Measurements from ENCODE around the gene MIDN. TPM values are rescaled to one million over a fixed set of nuclear protein-coding genes. Genes with fewer than 3 reads are reported as not detected.

Gene MIDN
- total RNA-seq, 2 donors from 2014 or later = 80.1 to 124 TPM

GRCh38 chr19:1275260-1275975 is 27.0 kb downstream of the MIDN start, which contains the start of gene FAM174C:
Gene FAM174C, plus strand, starts transcription at chr19:1275530. Its CDS starts 20 bp downstream, at chr19:1275550.
- ATAC-seq (ENCODE audit: insufficient number of reproducible peaks, low FRiP score, low read depth) = peak; percentile 62
- Histone ChIP-seq H3K27ac (peak within 1 kb of the TSS; percentile 93 to 98), H3K9me3 (no peaks in the 10 kb centered on the region), H3K36me3 (peaks cover 46% of the 10 kb centered on the region), H3K4me3 (peak within 1 kb of the TSS; percentile 82), H3K4me1 (ENCODE audit: control insufficient read depth in 1 of 2, low read depth in 2 of 2) (peaks cover 38 to 59% of the 10 kb centered on the region in 2 donors), H3K27me3 (replicated peaks; ENCODE audit: insufficient read depth) (no peaks in the 10 kb centered on the region)
- no peak for DNase-seq (ENCODE audit: low spot score)
- TF ChIP-seq CTCF (IDR thresholded peaks at IDR 0.05) = no peak

- peak overlapping the region; percentile 82 for H3K4me3 ChIP-seq
- TF ChIP-seq CTCF (IDR thresholded peaks at IDR 0.05) = no peak
- H3K27ac ChIP-seq = peak overlapping the region; percentile 93 to 98
- no peaks in the 10 kb centered on the region for H3K27me3 ChIP-seq (replicated peaks; ENCODE audit: insufficient read depth)
- DNase-seq (ENCODE audit: low spot score) = no peak
- ATAC-seq (ENCODE audit: insufficient number of reproducible peaks, low FRiP score, low read depth) = no peak
- peaks cover 41% of the 10 kb centered on the region for H3K36me3 ChIP-seq
- no peaks in the 10 kb centered on the region for H3K9me3 ChIP-seq
- H3K4me1 ChIP-seq (ENCODE audit: control insufficient read depth in 1 of 2, low read depth in 2 of 2) = peaks cover 31 to 53% of the 10 kb centered on the region in 2 donors
These were observed 27.7 kb downstream of the MIDN start for GRCh38 chr19:1275976-1276627.

GRCh38 chr19:1276628-1277022 is 28.2 kb downstream of the MIDN start:
- H3K27ac ChIP-seq = peak overlapping the region; percentile 93 to 98
- H3K4me1 ChIP-seq (ENCODE audit: control insufficient read depth in 1 of 2, low read depth in 2 of 2) = peaks cover 28 to 47% of the 10 kb centered on the region in 2 donors
- no peak for TF ChIP-seq CTCF (IDR thresholded peaks at IDR 0.05)
- H3K36me3 ChIP-seq = peaks cover 39% of the 10 kb centered on the region
- ATAC-seq (ENCODE audit: insufficient number of reproducible peaks, low FRiP score, low read depth) (no peak), DNase-seq (ENCODE audit: low spot score) (no peak)
- H3K27me3 ChIP-seq (replicated peaks; ENCODE audit: insufficient read depth) = no peaks in the 10 kb centered on the region
- H3K9me3 ChIP-seq = no peaks in the 10 kb centered on the region
- peak overlapping the region; percentile 82 for H3K4me3 ChIP-seq

GRCh38 chr19:1277061-1277460 is 28.7 kb downstream of the MIDN start:
- DNase-seq (ENCODE audit: low spot score) (no peak), ATAC-seq (ENCODE audit: insufficient number of reproducible peaks, low FRiP score, low read depth) (no peak)
- Histone ChIP-seq H3K4me1 (ENCODE audit: control insufficient read depth in 1 of 2, low read depth in 2 of 2) (peaks cover 23 to 43% of the 10 kb centered on the region in 2 donors), H3K4me3 (no peak overlapping the region), H3K36me3 (peaks cover 34% of the 10 kb centered on the region), H3K27ac (no peak overlapping the region), H3K9me3 (no peaks in the 10 kb centered on the region), H3K27me3 (replicated peaks; ENCODE audit: insufficient read depth) (no peaks in the 10 kb centered on the region)
- no peak for TF ChIP-seq CTCF (IDR thresholded peaks at IDR 0.05)

GRCh38 chr19:1278074-1278473 is 29.7 kb downstream of the MIDN start:
- H3K36me3 ChIP-seq = peaks cover 26% of the 10 kb centered on the region
- no peak overlapping the region for H3K4me3 ChIP-seq
- ATAC-seq (ENCODE audit: insufficient number of reproducible peaks, low FRiP score, low read depth) = no peak
- DNase-seq (ENCODE audit: low spot score) = no peak
- H3K27ac ChIP-seq = no peak overlapping the region
- TF ChIP-seq CTCF (IDR thresholded peaks at IDR 0.05) = no peak
- H3K9me3 ChIP-seq = no peaks in the 10 kb centered on the region
- H3K27me3 ChIP-seq (replicated peaks; ENCODE audit: insufficient read depth) = no peaks in the 10 kb centered on the region
- H3K4me1 ChIP-seq (ENCODE audit: control insufficient read depth in 1 of 2, low read depth in 2 of 2) = peaks cover 19 to 33% of the 10 kb centered on the region in 2 donors

Measured in thoracic aorta (tissue), 2 donors.